K562 (cell line): Measurements from ENCODE around the gene ARRDC5. TPM values are rescaled to one million over a fixed set of nuclear protein-coding genes. Genes with fewer than 3 reads are reported as not detected.
"Not testable (repeated sequence)": the region's sequence is repeated elsewhere in the genome, so short reads cannot be mapped to it uniquely, and the experiment has no call there.

Experiments used
- ATAC-seq: fragments of 200-7000 bp; cut with Tn5 transposase; 3 replicates; pipeline ENCODE4 v1.9.1; 2020; ENCODE audit warnings: moderate library complexity
- BruUV-seq: library from RNA; stranded (reverse); fragments of 400-500 nt; replicated peaks from 2 replicates; lab custom pipeline; 2021; lab: Mats Ljungman, UMichigan
- CTCF ChIA-PET: fragments of 300-600 bp; formaldehyde crosslinking; extraction: SDS; loops from one replicate; lab custom pipeline; 2021; ENCODE audit warnings: low intra/inter-chr PET ratio; lab: Yijun Ruan, JAX
- POLR2A ChIA-PET: fragments of 300-600, 350-650 bp; sonication (Branson Sonifier 250); formaldehyde crosslinking; extraction: SDS; loops from one replicate; lab custom pipeline; 2021; ENCODE audit warnings: antibody characterized with exemption, inconsistent platforms; lab: Yijun Ruan, JAX
- DNase-seq, 4 experiments: peaks; one replicate each; pipeline versions ENCODE4 v3.0.0 to v3.0.0-alpha.2; 2011 to 2018; ENCODE audit warnings: low spot score in 3 of 4, mixed read lengths in 3 of 4; ENCODE audit errors: extremely low read depth in 1 of 4
- FAIRE-seq: peaks from 2 replicates; lab custom pipeline; 2011; peaks lifted over from hg19 to GRCh38; lab: Jason Lieb, UNC
- H2AFZ ChIP-seq: 2 replicates; pipeline ENCODE4 v1.6.0; 2011; ENCODE audit warnings: low read depth, low read length, control low read depth, inconsistent platforms
- H3K27ac ChIP-seq: fragments of 200-600 bp; 3 replicates; pipeline ENCODE4 v1.8.0; 2011; ENCODE audit warnings: low read depth, mild to moderate bottlenecking, control low read depth, inconsistent platforms, low read length, moderate library complexity, mixed read lengths; ENCODE audit errors: extremely low read depth
- H3K27me3 ChIP-seq, 2 experiments: fragments of 300-600 bp in 1 of 2; 2 replicates in 1 of 2; 3 replicates in 1 of 2; pipeline versions ENCODE4 v1.6.0 to v1.8.0; 2011; ENCODE audit warnings: inconsistent platforms in 2 of 2, low read length in 2 of 2, mild to moderate bottlenecking in 1 of 2, mixed read lengths in 1 of 2, moderate library complexity in 1 of 2; ENCODE audit not compliant: control insufficient read depth in 2 of 2, insufficient read depth in 2 of 2
- H3K36me3 ChIP-seq: fragments of 300-600 bp; 3 replicates; pipeline ENCODE4 v1.8.0; 2011; ENCODE audit warnings: mild to moderate bottlenecking, low read length, inconsistent platforms; ENCODE audit not compliant: control insufficient read depth, insufficient read depth
- H3K4me1 ChIP-seq, 2 experiments: fragments of 200-600 bp in 1 of 2; replicated peaks in 1 of 2; 2 replicates in 1 of 2; 3 replicates in 1 of 2; pipeline versions ENCODE4 v1.5.1 to v1.8.0; 2011; ENCODE audit warnings: inconsistent platforms in 2 of 2, low read length in 2 of 2, mild to moderate bottlenecking in 1 of 2, mixed read lengths in 1 of 2, moderate library complexity in 1 of 2; ENCODE audit not compliant: control insufficient read depth in 2 of 2, insufficient read depth in 2 of 2
- H3K4me2 ChIP-seq: 2 replicates; pipeline ENCODE4 v1.6.1; 2011; ENCODE audit warnings: low read length, control low read depth, inconsistent platforms, mixed read lengths; ENCODE audit not compliant: insufficient read depth
- H3K4me3 ChIP-seq: fragments of 200-600 bp; sonication (generic), shearing (Covaris generic); 2 replicates; pipeline ENCODE4 v1.5.1; 2016; ENCODE audit warnings: control low read depth, inconsistent platforms
- H3K79me2 ChIP-seq: fragments of 200-600 bp; 3 replicates; pipeline ENCODE4 v1.8.0; 2011; ENCODE audit warnings: low read length, inconsistent platforms; ENCODE audit not compliant: control insufficient read depth, insufficient read depth
- H3K9ac ChIP-seq, 2 experiments: 2 replicates each; pipeline versions ENCODE4 v1.6.0 to v1.6.1; 2011; ENCODE audit warnings: low read depth in 2 of 2, low read length in 2 of 2, control low read depth in 1 of 2, inconsistent platforms in 1 of 2, mild to moderate bottlenecking in 1 of 2, mixed read lengths in 1 of 2; ENCODE audit not compliant: insufficient read depth in 1 of 2
- H3K9me1 ChIP-seq: one replicate; pipeline ENCODE4 v1.6.0; 2011; ENCODE audit warnings: inconsistent platforms, mild to moderate bottlenecking, low read length, moderate library complexity; ENCODE audit not compliant: control insufficient read depth, insufficient read depth
- H3K9me3 ChIP-seq: replicated peaks from 2 replicates; pipeline ENCODE4 v1.5.1; 2011; ENCODE audit warnings: low read depth, low read length, inconsistent platforms; ENCODE audit not compliant: control insufficient read depth, insufficient read depth
- H4K20me1 ChIP-seq: replicated peaks from 2 replicates; pipeline ENCODE4 v1.6.1; 2011; ENCODE audit warnings: low read length, inconsistent platforms, mixed read lengths; ENCODE audit not compliant: control insufficient read depth, insufficient read depth
- NCOR1 ChIP-seq: fragments of 450-650 bp; IDR thresholded peaks from 2 replicates; pipeline ENCODE4 v1.6.1; 2016; ENCODE audit warnings: mild to moderate bottlenecking, moderate library complexity
- RBFOX2 ChIP-seq: fragments of 200-400 bp; formaldehyde crosslinking; IDR thresholded peaks from 2 replicates; pipeline ENCODE4 v1.6.1; 2017; ENCODE audit warnings: low read depth, mild to moderate bottlenecking, low read length, moderate library complexity
- WGBS: fragments of 100-300 bp; shearing (Covaris generic); methylation state at CpG from one replicate; pipeline ENCODE4 v1.1.6; 2016; ENCODE audit warnings: low coverage, mixed read lengths; ENCODE audit not compliant: insufficient coverage; ENCODE audit errors: missing lambda C conversion rate; 5-methylcytosine and 5-hydroxymethylcytosine counted together
- in situ Hi-C: fragments of 300-500 bp; cut with MboI; formaldehyde crosslinking; loops from 4 replicates; pipeline ENCODE4 v1.15.0; 2018; ENCODE audit warnings: inconsistent platforms, mixed read lengths
- intact Hi-C: fragments of 100-400 bp; cut with micrococcal nuclease; formaldehyde crosslinking; loops from 2 replicates; pipeline ENCODE4 v1.14.2; 2022
- polyA plus RNA-seq, 8 experiments: library from polyadenylated mRNA; depleted of rRNA in 4 of 8; stranded (reverse) in 5 of 8; unstranded in 3 of 8; fragments of >200 nt; fragmentation: Nextera tagmentation in 2 of 8; fragmentation: Illumina TruSeq in 1 of 8; extraction: Ambion mirVana in 2 of 8; extraction: Trizol in 1 of 8; gene quantifications; 2 replicates each; pipeline versions ENCODE4 v1.2.1 to v1.2.3, GENCODE V29; 2011 to 2014; ENCODE audit warnings: inconsistent platforms in 1 of 8, missing spikeins in 1 of 8
- total RNA-seq, 7 experiments: library from RNA; depleted of rRNA in 6 of 7; stranded (reverse); fragments of >200 nt in 6 of 7; fragmentation: Illumina TruSeq in 2 of 7; extraction: Trizol in 2 of 7; gene quantifications; 2 replicates each; pipeline versions ENCODE4 v1.2.1 to v1.2.3, GENCODE V29; 2011 to 2021; ENCODE audit warnings: low replicate concordance in 1 of 7

The ARRDC5 gene
- total and polyA plus RNA-seq, 9 of the 15 experiments (the other 6 are each of a cell fraction or from before 2014, with no cell fraction given) = not detected

GRCh38 chr19:4859697-4860096 lies 43.0 kb downstream of the ARRDC5 start:
- Histone ChIP-seq H3K79me2 (peaks cover 3% of the 10 kb centered on the region; the same call in 2 of the 3 replicates), H3K9me3 (no peaks in the 10 kb centered on the region), H4K20me1 (no peaks in the 10 kb centered on the region), H3K4me1 (peaks cover 2 to 7% of the 10 kb centered on the region in 2 experiments; a peak in 2 of 5 replicates), H3K4me2 (no peak overlapping the region), H3K9ac (no peak overlapping the region), H2AFZ (no peak overlapping the region), H3K4me3 (no peak overlapping the region), H3K27ac (no peak overlapping the region), H3K27me3 (no peaks in the 10 kb centered on the region), H3K9me1 (no peaks in the 10 kb centered on the region), H3K36me3 (peaks cover 57% of the 10 kb centered on the region; the same call in 2 of the 3 replicates)
- ChIA-PET POLR2A (interaction anchor here (0.6 to 1.4 kb wide), 3 partner anchors 47 to 341 kb away, joined by 3 to 5 read pairs (median 3); partner anchors contain the start of gene PLIN4), CTCF (no interaction called here)
- BruUV-seq = no TSS peak
- intact Hi-C loops = no loop called here
- WGBS = 98% methylated on average over 11 of the region's 11 CpGs
- FAIRE-seq (no peak), DNase-seq (peak in 1 of 4 experiments; percentile 5), ATAC-seq (no peak)
- in situ Hi-C loops = no loop called here
- TF ChIP-seq RBFOX2 = 0 out of 2 replicates have a peak, but pooled peaks have one; percentile 42
- no peak for TF ChIP-seq NCOR1

GRCh38 chr19:4856468-4856867 lies 46.2 kb downstream of the ARRDC5 start:
- Histone ChIP-seq H3K4me1 (peaks cover 0 to 15% of the 10 kb centered on the region in 2 experiments; a peak in 2 of 5 replicates), H3K36me3 (peaks cover 60% of the 10 kb centered on the region; the same call in 1 of the 3 replicates)
- WGBS = 91% methylated on average over 12 of the region's 12 CpGs
- intact Hi-C loops, H3K9me3 ChIP-seq, H3K4me3 ChIP-seq, in situ Hi-C loops, H2AFZ ChIP-seq, H4K20me1 ChIP-seq, ATAC-seq, H3K9me1 ChIP-seq, H3K79me2 ChIP-seq, BruUV-seq, CTCF ChIA-PET, H3K27ac ChIP-seq, H3K4me2 ChIP-seq, H3K27me3 ChIP-seq, FAIRE-seq, H3K9ac ChIP-seq, DNase-seq: not testable (repeated sequence)
- POLR2A ChIA-PET = interaction anchor here (1.7 kb wide), 1 partner anchor 8 kb away, joined by 6 read pairs; no protein-coding TSS in a partner anchor

- in situ Hi-C loops, BruUV-seq, CTCF ChIA-PET, H3K4me3 ChIP-seq, H3K79me2 ChIP-seq, intact Hi-C loops, H3K9me3 ChIP-seq, H3K4me2 ChIP-seq, ATAC-seq, H2AFZ ChIP-seq, H3K9ac ChIP-seq, H4K20me1 ChIP-seq, DNase-seq, H3K27ac ChIP-seq, FAIRE-seq, H3K27me3 ChIP-seq, H3K9me1 ChIP-seq: not testable (repeated sequence)
- POLR2A ChIA-PET = interaction anchor here (0.8 kb wide), 1 partner anchor 9 kb away, joined by 3 read pairs; no protein-coding TSS in a partner anchor
- H3K36me3 ChIP-seq = peaks cover 44% of the 10 kb centered on the region; the same call in 1 of the 3 replicates
- WGBS = 92% methylated on average over 7 of the region's 8 CpGs
- peaks cover 0 to 10% of the 10 kb centered on the region in 2 experiments; a peak in 2 of 5 replicates for H3K4me1 ChIP-seq
Measured at GRCh38 chr19:4853506-4853905, 49.2 kb downstream of the ARRDC5 start.
